ENCODE results near the gene PGRMC2.

The PGRMC2 gene

DNA sequence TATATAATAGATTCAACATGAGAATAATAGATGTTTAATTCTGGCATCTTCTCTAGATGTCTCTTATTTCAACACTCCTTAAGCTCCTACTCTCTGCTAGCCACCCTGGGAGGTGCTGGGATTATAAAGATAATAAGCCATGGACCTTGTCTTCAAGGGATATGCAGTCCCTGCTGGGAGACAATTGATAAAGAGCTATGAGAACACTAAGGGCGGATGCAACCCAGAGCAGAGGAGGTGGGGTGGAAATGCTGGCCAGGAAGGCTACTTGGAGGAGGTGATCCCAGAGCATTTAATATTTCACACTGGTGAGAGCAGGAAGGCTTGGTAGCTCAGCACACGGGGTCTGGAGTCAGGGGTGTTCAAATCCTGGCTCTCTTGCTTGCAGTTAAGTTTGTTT is 18.3 kb upstream of the PGRMC2 start:
- ChIA-PET CTCF (no interaction called here), POLR2A (no interaction called here)
- Histone ChIP-seq H3K9me3 (ENCODE audit: control insufficient read depth, insufficient read depth, low read depth, low read length) (no peaks in the 10 kb centered on the region), H3K27ac (ENCODE audit: extremely low read depth, low read depth, low read length) (no peak overlapping the region), H3K4me3 (ENCODE audit: low read depth, low read length) (no peak overlapping the region), H3K36me3 (ENCODE audit: control insufficient read depth in 2 of 2, insufficient read depth in 1 of 2, low read length in 2 of 2) (no peaks in the 10 kb centered on the region), H3K4me1 (ENCODE audit: control insufficient read depth, insufficient read depth, low read length) (peaks cover 5% of the 10 kb centered on the region; the same call in 1 of the 2 replicates)
- TF ChIP-seq ZNF140 (tag by site-specific recombination; IDR thresholded peaks at IDR 0.05) (no peak), ZNF292 (tag by site-specific recombination; IDR thresholded peaks at IDR 0.05; ENCODE audit: borderline replicate concordance, low read depth) (no peak)

DNA sequence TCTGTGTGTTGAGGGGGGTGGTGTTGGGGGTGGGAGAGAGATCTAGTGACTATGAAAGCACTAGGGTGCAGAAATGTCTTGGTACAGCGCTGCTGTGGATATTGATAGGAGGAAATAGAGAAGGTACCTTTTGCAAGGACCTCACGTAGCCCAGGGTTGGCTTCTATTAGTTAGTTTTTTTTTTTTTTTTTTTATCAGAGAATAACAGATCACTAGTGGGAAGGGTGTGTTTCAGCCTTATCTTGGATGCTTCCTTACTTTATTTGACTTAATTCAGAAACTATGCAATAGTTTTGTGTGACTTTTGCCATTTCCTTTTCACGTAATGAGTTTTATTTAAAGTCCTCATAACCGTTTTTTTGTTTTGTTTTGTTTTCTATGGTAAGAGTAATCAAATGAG is 16.4 kb upstream of the PGRMC2 start:
- H3K36me3 ChIP-seq (ENCODE audit: control insufficient read depth in 2 of 2, insufficient read depth in 1 of 2, low read length in 2 of 2), result no peaks in the 10 kb centered on the region
- no peak overlapping the region for H3K4me3 ChIP-seq (ENCODE audit: low read depth, low read length)
- POLR2A ChIA-PET, result no interaction called here
- CTCF ChIA-PET, result no interaction called here
- H3K27ac ChIP-seq (ENCODE audit: extremely low read depth, low read depth, low read length), result no peak overlapping the region
- no peaks in the 10 kb centered on the region for H3K4me1 ChIP-seq (ENCODE audit: control insufficient read depth, insufficient read depth, low read length)
- H3K9me3 ChIP-seq (ENCODE audit: control insufficient read depth, insufficient read depth, low read depth, low read length), result no peaks in the 10 kb centered on the region
- TF ChIP-seq, protein P1, sequence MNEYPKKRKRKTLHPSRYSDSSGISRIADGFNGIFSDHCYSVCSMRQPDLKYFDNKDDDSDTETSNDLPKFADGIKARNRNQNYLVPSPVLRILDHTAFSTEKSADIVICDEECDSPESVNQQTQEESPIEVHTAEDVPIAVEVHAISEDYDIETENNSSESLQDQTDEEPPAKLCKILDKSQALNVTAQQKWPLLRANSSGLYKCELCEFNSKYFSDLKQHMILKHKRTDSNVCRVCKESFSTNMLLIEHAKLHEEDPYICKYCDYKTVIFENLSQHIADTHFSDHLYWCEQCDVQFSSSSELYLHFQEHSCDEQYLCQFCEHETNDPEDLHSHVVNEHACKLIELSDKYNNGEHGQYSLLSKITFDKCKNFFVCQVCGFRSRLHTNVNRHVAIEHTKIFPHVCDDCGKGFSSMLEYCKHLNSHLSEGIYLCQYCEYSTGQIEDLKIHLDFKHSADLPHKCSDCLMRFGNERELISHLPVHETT (tag by site-specific recombination; IDR thresholded peaks at IDR 0.05), result no peak
- TF ChIP-seq ZNF610 (tag by site-specific recombination; IDR thresholded peaks at IDR 0.05; ENCODE audit: borderline replicate concordance), result no peak
- TF ChIP-seq MZF1 (tag by site-specific recombination; IDR thresholded peaks at IDR 0.05; ENCODE audit: borderline replicate concordance), result no peak
- TF ChIP-seq ZNF426 (tag by site-specific recombination; IDR thresholded peaks at IDR 0.05), result no peak
- no peak for TF ChIP-seq ZNF585B (tag by site-specific recombination; IDR thresholded peaks at IDR 0.05)
- TF ChIP-seq AEBP2 (tag by site-specific recombination; IDR thresholded peaks at IDR 0.05; ENCODE audit: borderline replicate concordance), result no peak
- TF ChIP-seq BCL11A (tag by site-specific recombination; IDR thresholded peaks at IDR 0.05; ENCODE audit: low read depth), result no peak
- TF ChIP-seq ZNF114 (tag by site-specific recombination; IDR thresholded peaks at IDR 0.05), result no peak
- TF ChIP-seq, protein P2, sequence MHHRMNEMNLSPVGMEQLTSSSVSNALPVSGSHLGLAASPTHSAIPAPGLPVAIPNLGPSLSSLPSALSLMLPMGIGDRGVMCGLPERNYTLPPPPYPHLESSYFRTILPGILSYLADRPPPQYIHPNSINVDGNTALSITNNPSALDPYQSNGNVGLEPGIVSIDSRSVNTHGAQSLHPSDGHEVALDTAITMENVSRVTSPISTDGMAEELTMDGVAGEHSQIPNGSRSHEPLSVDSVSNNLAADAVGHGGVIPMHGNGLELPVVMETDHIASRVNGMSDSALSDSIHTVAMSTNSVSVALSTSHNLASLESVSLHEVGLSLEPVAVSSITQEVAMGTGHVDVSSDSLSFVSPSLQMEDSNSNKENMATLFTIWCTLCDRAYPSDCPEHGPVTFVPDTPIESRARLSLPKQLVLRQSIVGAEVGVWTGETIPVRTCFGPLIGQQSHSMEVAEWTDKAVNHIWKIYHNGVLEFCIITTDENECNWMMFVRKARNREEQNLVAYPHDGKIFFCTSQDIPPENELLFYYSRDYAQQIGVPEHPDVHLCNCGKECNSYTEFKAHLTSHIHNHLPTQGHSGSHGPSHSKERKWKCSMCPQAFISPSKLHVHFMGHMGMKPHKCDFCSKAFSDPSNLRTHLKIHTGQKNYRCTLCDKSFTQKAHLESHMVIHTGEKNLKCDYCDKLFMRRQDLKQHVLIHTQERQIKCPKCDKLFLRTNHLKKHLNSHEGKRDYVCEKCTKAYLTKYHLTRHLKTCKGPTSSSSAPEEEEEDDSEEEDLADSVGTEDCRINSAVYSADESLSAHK (tag by site-specific recombination; IDR thresholded peaks at IDR 0.05), result no peak
- no peak for TF ChIP-seq SP7 (tag by site-specific recombination; IDR thresholded peaks at IDR 0.05)
- no peak for TF ChIP-seq ZBTB21 (tag by site-specific recombination; IDR thresholded peaks at IDR 0.05)
- TF ChIP-seq, protein P3, sequence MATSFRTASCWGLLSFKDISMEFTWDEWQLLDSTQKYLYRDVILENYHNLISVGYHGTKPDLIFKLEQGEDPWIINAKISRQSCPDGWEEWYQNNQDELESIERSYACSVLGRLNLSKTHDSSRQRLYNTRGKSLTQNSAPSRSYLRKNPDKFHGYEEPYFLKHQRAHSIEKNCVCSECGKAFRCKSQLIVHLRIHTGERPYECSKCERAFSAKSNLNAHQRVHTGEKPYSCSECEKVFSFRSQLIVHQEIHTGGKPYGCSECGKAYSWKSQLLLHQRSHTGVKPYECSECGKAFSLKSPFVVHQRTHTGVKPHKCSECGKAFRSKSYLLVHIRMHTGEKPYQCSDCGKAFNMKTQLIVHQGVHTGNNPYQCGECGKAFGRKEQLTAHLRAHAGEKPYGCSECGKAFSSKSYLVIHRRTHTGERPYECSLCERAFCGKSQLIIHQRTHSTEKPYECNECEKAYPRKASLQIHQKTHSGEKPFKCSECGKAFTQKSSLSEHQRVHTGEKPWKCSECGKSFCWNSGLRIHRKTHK (tag by site-specific recombination; IDR thresholded peaks at IDR 0.05), result no peak
- TF ChIP-seq, protein P4, sequence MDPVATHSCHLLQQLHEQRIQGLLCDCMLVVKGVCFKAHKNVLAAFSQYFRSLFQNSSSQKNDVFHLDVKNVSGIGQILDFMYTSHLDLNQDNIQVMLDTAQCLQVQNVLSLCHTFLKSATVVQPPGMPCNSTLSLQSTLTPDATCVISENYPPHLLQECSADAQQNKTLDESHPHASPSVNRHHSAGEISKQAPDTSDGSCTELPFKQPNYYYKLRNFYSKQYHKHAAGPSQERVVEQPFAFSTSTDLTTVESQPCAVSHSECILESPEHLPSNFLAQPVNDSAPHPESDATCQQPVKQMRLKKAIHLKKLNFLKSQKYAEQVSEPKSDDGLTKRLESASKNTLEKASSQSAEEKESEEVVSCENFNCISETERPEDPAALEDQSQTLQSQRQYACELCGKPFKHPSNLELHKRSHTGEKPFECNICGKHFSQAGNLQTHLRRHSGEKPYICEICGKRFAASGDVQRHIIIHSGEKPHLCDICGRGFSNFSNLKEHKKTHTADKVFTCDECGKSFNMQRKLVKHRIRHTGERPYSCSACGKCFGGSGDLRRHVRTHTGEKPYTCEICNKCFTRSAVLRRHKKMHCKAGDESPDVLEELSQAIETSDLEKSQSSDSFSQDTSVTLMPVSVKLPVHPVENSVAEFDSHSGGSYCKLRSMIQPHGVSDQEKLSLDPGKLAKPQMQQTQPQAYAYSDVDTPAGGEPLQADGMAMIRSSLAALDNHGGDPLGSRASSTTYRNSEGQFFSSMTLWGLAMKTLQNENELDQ (tag by site-specific recombination; IDR thresholded peaks at IDR 0.05; ENCODE audit: low read depth), result no peak
- no peak for TF ChIP-seq ZNF548 (tag by site-specific recombination; IDR thresholded peaks at IDR 0.05)
- TF ChIP-seq, protein P5, sequence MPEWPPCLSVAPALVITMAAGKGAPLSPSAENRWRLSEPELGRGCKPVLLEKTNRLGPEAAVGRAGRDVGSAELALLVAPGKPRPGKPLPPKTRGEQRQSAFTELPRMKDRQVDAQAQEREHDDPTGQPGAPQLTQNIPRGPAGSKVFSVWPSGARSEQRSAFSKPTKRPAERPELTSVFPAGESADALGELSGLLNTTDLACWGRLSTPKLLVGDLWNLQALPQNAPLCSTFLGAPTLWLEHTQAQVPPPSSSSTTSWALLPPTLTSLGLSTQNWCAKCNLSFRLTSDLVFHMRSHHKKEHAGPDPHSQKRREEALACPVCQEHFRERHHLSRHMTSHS (tag by site-specific recombination; IDR thresholded peaks at IDR 0.05), result no peak
- no peak for TF ChIP-seq HOXC10 (CRISPR knock-in tag; IDR thresholded peaks at IDR 0.05)
- no peak for TF ChIP-seq ZEB2 (tag by site-specific recombination; IDR thresholded peaks at IDR 0.05)
